Activated CD4-positive, alpha-beta T cell treated with anti-CD3 and anti-CD28 coated beads, Interleukin-2, amount 50 U/mL, for 1 hour (primary cell): ENCODE results near the gene MAN2B2.

ENCODE experiments used
- DNase-seq: peaks from one replicate; pipeline ENCODE4 v3.0.0-alpha.2; 2020

MAN2B2 gene

GRCh38 chr4:6568148-6568547, 6.8 kb upstream of the MAN2B2 start:
- DNase-seq: no peak

DNA sequence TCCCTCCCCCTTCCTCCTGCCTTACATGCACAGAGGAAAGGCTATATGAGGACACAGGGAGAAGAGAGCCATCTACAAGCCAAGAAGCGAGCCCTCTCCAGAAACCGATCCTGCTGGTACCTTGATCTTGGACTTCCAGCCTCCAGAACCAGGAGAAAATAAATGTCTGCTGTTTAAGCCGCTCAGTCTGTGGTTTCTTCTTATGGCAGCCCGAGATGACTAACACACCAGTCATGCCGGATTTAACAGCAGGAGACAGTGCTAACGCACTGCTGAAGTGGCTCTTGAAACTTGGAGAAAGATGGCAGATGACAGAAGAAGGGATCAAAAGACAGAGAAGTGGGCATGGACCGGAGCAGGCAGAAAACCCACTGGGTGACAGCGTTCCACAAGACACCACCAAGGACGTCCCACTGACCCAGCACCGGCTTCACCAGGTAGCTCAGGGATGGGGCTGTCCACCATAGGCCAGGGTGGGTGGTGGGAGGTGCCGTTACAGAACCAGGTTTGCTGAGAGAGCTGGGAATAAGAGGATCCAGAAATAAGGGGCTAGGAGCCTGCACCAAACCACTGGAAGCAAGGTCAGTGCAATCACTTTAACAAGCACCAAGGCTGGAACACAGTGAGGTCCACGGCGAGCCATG, 6.2 kb upstream of the MAN2B2 start:
- no peak for DNase-seq

- no peak for DNase-seq
These were observed 3.4 kb upstream of the MAN2B2 start for GRCh38 chr4:6571608-6572007.

GRCh38 chr4:6573551-6573950, 1.4 kb upstream of the MAN2B2 start:
- no peak for DNase-seq

DNA sequence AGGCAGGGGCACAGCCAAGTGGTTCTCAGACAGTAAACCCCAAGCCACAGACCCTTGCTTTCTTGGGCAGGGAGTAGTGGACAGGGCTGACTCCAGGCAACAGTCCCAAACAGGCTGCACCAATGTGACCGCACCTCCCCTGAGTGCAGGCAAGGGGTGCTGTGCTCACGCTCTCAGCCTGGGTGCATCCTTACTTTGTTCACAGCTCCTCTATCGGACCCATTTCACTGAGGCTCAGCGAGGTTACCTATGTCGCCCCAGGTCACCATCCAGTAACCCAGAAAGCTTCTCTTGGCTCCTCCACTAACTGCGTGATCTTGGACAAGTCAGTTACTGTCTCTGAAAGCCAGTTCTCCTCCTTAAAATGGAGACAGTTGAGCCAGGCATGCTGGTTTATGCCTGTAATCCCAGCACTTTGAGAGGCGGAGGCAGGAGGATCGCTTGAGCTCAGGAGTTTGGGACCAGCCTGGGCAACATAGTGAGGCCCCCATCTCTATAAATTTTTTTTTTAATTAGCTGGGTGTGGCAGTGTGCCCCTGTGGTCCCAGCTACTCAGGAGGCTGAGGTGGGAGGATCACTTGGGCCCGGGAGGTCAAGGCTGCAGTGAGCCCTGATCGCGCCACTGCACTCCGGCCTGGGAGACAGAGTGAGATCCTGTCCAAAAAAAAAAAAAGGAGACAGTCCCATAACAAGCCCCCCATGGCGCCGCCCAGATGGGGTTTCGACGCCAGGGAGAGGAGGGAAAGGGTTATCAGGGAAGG, 823 bp upstream of the MAN2B2 start:
- DNase-seq: no peak

DNA sequence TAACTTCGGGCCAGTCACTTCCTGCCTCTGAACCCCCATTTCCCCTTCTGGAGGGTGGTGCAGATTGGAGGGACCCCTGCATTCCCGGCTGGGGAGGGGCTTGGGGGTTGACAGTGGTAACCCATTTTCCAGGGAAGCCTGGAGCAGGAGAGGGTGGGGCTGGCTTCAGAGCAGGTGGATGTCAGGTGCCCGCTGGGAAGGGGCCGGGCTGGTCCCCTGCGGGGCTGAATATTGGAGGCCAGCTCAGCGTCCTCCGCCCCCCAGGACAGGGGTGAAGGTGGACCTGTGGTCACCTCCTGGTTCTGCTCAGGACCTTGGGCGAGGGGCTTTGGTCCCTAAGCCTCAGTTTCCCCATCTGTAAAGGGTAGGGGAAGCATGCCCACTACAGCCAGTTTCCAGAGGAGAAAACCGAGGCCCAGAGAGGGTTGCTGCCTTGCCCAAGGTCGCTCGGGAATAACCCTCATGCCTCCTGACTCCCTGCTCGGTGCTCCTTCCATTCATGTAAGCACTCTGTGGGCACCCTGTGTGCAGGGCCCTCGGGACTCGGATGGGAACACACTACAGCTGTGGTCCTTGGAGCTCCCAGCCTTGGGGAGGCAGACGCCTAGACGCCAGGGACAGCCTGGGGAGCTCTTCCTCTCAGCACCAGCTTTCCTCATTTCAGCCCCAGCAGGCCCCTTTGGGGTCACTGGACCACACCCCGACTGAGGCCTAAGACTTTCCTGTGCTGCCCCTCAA, 683 bp downstream of the MAN2B2 start:
- DNase-seq: no peak

DNA sequence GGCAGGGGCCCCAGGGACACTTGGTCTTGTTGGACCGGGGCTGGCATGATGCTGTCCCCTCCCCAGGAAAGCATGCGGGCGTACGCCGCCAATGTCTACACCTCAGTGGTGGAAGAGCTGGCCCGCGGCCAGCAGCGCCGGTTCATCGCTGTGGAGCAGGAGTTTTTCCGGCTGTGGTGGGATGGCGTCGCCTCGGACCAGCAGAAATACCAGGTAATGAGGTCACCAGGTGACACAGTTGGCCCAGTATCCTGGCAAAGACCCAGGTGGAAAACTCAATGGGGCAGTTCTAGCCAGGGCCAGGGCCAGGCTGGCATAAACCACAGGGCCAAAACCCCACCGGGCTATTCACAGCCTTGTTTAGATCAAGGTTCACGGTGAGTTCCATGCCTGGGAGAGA, 1.5 kb downstream of the MAN2B2 start:
- no peak for DNase-seq

GRCh38 chr4:6576932-6577331, 1.9 kb downstream of the MAN2B2 start:
- DNase-seq: no peak

- DNase-seq: no peak
These were observed 2.4 kb downstream of the MAN2B2 start for GRCh38 chr4:6577409-6577808.

DNA sequence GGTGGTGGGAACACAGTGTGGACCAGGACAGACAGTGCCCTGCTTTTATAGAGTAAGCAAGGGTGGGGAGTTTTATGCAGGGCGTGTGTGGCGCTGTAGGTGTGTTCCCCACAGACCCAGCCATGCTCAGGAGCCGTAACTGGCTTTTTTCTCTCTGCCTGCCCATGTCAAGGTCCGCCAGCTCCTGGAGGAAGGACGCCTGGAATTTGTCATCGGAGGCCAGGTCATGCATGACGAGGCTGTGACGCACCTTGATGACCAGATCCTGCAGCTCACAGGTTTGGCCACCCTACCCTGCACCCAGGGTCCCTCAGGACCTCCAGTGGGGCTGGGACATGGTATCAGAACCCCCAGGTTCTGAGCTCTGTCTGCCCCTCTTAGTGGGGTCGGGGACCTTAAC, 3.2 kb downstream of the MAN2B2 start:
- DNase-seq: no peak

DNA sequence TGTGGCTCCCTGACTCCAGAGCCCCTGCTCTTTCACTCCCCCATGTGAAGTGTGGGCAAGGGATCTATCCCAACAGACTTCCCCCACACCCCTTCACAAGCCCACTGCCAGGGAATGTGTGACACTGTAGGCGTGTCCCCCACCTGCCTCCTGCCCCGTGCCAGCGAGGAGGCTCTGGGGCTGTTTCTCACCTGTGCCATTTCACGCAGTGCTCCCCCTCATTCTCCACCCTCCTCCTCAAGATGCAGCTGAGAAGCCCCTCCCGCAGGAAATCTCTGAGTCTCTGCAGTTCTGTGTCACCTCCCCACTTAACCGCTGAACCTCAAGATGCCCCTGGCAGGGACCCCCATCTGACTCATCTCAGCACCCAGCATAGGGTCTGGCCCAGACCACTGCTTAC, 5.4 kb downstream of the MAN2B2 start:
- no peak for DNase-seq

- DNase-seq: no peak
These were observed 6.7 kb downstream of the MAN2B2 start for GRCh38 chr4:6581566-6582121.

DNA sequence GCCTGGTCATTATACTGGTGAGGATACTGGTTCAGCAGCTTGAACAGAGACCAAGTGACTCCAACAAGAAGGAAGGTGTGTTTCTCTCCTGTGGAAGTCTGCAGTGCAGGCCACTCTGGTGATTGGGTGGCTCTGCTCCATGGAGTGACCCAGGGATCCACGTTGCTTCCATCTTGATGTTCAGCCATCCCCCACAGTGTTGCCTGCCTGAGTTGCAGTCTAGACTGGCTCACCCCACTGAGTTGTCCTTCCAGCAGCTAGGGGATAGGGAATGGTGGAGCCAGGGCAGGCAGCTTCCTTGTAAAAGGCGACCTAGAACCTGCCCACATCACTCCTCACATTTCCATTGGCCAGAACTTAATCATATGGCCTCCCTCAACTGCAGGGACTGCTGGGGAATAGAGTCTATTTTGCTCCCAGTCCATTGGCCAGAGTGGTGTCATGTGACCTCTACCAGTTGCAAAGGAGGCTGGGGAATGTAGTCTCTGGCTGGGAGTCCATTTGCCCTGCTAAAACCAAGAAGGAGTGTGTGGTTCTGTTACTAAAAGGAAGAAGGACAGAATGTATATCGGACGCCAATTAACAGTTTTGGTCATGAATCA, 8.0 kb downstream of the MAN2B2 start:
- no peak for DNase-seq

- no peak for DNase-seq
These were observed 9.9 kb downstream of the MAN2B2 start for GRCh38 chr4:6584865-6585264.

DNA sequence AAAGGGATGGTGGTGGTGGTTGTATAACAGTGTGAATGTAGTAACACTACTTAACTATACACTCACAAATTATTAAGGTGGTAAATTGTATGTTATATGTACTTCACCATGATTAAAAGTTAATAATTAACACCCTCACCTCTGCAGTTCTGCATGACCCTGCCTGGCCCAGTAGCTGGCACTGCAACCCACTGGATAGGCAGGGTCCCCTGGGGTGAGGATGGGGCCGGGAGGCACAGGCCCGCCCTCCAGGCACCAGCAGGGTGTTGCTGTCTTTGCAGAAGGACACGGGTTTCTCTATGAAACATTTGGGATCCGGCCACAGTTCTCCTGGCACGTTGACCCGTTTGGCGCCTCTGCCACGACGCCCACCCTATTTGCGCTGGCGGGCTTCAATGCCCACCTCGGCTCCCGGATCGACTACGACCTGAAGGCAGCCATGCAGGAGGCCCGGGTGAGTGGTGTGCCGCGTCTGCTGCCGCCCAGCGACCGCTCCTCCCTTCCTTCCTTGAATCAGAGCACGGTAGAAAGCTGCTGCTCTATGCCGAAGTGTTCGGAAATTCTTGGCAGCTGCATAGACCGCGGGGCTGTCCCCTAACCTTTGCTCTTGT, 11.8 kb downstream of the MAN2B2 start:
- DNase-seq: no peak

DNA sequence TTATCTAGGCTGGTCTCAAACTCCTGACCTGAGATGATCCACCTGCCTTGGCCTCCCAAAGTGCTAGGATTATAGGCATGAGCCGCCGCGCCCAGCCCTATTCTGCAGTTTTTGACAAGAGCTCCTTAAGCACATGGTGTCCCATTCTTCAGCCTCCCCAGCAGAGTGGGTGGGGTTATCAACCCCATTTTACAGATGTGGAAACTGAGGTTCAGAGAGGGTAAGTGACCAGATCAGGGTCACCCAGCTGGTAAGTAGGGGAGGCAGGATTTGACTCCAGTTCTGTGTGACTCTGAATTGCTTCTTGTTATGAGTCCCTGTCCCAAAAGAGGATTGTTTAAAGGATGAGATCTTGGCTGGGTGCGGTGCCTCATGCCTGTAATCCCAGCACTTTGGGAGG, 14.5 kb downstream of the MAN2B2 start:
- no peak for DNase-seq

DNA sequence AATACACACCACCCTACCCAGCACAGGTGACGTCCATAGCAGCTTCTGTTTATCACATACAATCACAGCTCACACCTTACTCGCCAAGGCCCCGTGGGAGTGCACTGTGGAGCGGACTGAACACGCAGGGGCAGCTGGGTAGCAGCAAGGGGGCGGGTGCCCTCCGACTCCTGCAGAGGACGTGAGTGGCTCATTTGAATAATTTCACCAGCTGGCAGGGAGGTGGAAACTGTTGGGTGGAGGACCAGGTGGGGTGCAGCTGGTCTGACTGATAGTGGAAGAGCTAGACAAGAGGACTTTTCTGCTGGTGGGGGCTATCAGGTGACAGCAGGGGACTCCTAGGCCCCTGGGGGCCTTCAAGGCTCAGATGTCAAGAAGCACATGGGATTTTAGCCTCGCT, 16.3 kb downstream of the MAN2B2 start:
- DNase-seq: no peak

- DNase-seq: no peak
These were observed 16.8 kb downstream of the MAN2B2 start for GRCh38 chr4:6591781-6592180.

DNA sequence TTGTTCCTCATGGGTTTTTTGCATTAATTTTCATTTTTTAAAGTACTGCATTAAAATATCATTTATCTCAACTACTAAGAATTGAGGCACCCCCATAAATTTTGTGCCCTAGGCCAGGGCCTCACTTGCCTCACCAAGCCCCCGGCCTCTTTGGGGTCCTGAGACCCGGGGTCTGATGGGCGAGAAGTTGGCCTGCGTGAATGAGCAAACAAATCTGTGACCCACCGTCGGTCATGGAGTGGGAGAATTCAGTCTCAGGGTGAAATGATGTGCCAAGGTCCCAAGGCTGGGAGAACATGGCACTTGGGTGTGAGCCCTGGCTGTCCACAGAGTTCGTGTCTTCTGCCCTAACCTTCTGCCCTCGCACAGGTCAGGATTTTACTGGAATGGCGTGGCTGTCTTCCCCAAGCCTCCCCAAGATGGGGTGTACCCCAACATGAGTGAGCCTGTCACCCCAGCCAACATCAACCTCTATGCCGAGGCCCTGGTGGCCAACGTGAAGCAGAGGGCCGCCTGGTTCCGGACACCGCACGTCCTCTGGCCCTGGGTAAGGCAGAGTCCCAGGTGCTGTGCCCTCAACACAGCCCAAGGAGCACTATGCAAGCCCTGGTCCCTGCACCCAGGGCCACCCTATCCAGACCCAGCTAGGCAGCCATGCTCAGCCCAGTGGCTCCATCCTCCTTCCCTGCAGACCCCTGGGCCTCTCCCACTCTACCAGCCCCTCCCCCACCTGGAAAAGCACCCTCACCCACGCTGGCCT, 18.0 kb downstream of the MAN2B2 start:
- no peak for DNase-seq

GRCh38 chr4:6594341-6594740, 19.4 kb downstream of the MAN2B2 start:
- DNase-seq: no peak

DNA sequence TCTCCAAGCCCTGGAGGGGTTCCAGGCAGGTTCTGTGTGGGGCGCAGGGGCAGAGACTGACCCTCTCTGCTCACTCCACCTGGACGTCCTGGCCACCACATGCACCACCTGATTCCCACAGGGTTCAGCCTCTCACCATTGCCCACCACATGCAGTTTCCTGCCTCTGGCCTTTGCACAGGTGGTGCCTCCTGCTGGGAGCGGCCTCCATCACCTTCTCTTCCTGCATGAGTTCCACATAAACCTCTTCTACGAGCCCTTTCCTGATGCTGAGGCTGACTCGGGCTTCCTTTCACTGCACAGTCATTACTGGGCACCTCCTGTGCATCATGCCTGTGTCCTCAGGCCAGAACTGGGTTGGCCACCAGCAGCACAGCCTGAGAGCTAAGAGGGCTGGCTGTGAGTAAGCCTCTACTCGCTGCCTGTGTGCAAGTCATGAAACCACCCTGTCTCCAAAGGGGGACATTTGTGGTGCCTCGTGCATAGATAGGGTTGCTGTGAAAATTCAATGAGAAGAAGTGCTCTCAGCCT, 19.9 kb downstream of the MAN2B2 start:
- no peak for DNase-seq
